ENCODE measurements around the gene TMIGD2.

Gene TMIGD2

DNA sequence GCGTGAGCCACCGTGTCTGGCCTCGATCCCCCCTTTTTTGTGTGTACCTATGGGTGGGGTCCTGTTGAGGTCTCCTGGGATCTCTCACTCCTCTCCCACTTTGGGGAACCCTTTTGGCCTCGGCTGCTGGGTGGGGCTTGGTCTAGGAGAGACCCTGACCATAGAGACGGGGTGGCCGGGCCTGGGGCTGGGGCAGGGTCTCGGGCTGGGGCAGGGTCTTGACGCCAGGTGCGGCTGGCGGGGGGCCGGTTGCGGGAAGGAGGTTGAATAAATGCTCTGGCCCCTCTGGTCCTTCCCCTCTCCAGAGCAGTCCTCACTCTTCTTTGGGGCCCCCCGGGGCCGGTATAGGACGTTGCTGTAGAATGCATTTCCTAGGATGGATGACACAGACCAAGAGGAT lies 9.7 kb downstream of the TMIGD2 start:
- TF ChIP-seq TEAD4 (IDR thresholded peaks at IDR 0.05): no peak
- TF ChIP-seq ZBTB7A (IDR thresholded peaks at IDR 0.05; ENCODE audit: low read depth): no peak
- TF ChIP-seq FOXM1 (IDR thresholded peaks at IDR 0.05; ENCODE audit: borderline replicate concordance, low read depth): no peak
- TF ChIP-seq, protein P1, sequence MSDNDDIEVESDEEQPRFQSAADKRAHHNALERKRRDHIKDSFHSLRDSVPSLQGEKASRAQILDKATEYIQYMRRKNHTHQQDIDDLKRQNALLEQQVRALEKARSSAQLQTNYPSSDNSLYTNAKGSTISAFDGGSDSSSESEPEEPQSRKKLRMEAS (IDR thresholded peaks at IDR 0.05): no peak
- no peak for TF ChIP-seq EP300 (IDR thresholded peaks at IDR 0.05; ENCODE audit: borderline replicate concordance)
- no peak for TF ChIP-seq NFIC (IDR thresholded peaks at IDR 0.05)
- no peak for TF ChIP-seq CREB1 (IDR thresholded peaks at IDR 0.05; ENCODE audit: low read depth)
- TF ChIP-seq RAD21 (IDR thresholded peaks at IDR 0.05; ENCODE audit: low read depth): no peak
- no peak for TF ChIP-seq CEBPB (IDR thresholded peaks at IDR 0.05)
- TF ChIP-seq, protein P2, sequence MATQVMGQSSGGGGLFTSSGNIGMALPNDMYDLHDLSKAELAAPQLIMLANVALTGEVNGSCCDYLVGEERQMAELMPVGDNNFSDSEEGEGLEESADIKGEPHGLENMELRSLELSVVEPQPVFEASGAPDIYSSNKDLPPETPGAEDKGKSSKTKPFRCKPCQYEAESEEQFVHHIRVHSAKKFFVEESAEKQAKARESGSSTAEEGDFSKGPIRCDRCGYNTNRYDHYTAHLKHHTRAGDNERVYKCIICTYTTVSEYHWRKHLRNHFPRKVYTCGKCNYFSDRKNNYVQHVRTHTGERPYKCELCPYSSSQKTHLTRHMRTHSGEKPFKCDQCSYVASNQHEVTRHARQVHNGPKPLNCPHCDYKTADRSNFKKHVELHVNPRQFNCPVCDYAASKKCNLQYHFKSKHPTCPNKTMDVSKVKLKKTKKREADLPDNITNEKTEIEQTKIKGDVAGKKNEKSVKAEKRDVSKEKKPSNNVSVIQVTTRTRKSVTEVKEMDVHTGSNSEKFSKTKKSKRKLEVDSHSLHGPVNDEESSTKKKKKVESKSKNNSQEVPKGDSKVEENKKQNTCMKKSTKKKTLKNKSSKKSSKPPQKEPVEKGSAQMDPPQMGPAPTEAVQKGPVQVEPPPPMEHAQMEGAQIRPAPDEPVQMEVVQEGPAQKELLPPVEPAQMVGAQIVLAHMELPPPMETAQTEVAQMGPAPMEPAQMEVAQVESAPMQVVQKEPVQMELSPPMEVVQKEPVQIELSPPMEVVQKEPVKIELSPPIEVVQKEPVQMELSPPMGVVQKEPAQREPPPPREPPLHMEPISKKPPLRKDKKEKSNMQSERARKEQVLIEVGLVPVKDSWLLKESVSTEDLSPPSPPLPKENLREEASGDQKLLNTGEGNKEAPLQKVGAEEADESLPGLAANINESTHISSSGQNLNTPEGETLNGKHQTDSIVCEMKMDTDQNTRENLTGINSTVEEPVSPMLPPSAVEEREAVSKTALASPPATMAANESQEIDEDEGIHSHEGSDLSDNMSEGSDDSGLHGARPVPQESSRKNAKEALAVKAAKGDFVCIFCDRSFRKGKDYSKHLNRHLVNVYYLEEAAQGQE (IDR thresholded peaks at IDR 0.05; ENCODE audit: low read depth): no peak
- no peak for TF ChIP-seq TAF1 (IDR thresholded peaks at IDR 0.05; ENCODE audit: low read depth)
- no peak for TF ChIP-seq EGR1 (IDR thresholded peaks at IDR 0.05)
- no peak for TF ChIP-seq YY1 (IDR thresholded peaks at IDR 0.05; ENCODE audit: low read depth)
- TF ChIP-seq, protein P3, sequence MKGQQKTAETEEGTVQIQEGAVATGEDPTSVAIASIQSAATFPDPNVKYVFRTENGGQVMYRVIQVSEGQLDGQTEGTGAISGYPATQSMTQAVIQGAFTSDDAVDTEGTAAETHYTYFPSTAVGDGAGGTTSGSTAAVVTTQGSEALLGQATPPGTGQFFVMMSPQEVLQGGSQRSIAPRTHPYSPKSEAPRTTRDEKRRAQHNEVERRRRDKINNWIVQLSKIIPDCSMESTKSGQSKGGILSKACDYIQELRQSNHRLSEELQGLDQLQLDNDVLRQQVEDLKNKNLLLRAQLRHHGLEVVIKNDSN (IDR thresholded peaks at IDR 0.05): no peak
- TF ChIP-seq TCF12 (IDR thresholded peaks at IDR 0.05; ENCODE audit: low read depth): no peak

DNA sequence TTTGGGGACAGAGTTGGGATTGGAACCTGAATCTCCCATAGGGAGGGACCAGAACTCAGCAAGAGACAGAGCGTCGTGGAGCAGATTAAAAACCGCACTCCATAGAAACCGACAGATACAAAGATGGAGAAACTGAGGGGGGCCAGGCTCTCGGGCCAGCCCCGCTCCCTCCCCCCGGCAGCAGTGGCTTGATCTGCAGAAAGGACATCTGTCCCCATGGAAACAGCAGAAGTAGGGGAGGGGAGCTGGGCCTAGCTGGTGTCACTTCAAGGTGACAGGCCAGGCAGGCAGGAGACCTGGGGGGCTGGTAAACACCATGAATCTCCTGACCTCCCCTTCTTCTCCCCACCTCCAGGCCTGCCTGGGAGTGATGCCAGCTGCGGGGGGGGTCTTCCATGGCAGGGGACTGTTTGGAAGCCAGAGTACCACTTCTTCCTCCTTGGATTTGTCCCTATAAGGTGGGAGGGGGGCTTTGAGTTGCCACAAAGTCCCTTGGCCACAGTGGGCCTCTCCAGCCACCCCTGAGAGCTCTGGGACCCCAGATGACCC lies 10.9 kb downstream of the TMIGD2 start:
- no peak for TF ChIP-seq CREB1 (IDR thresholded peaks at IDR 0.05; ENCODE audit: low read depth)
- TF ChIP-seq CEBPB (IDR thresholded peaks at IDR 0.05): no peak
- no peak for TF ChIP-seq YY1 (IDR thresholded peaks at IDR 0.05; ENCODE audit: low read depth)
- TF ChIP-seq TAF1 (IDR thresholded peaks at IDR 0.05; ENCODE audit: low read depth): no peak
- TF ChIP-seq FOXM1 (IDR thresholded peaks at IDR 0.05; ENCODE audit: borderline replicate concordance, low read depth): no peak
- TF ChIP-seq NFIC (IDR thresholded peaks at IDR 0.05): no peak
- TF ChIP-seq, protein P1 (IDR thresholded peaks at IDR 0.05): no peak
- TF ChIP-seq, protein P2 (IDR thresholded peaks at IDR 0.05; ENCODE audit: low read depth): no peak
- TF ChIP-seq EP300 (IDR thresholded peaks at IDR 0.05; ENCODE audit: borderline replicate concordance): no peak
- TF ChIP-seq TEAD4 (IDR thresholded peaks at IDR 0.05): no peak
- TF ChIP-seq TCF12 (IDR thresholded peaks at IDR 0.05; ENCODE audit: low read depth): no peak
- TF ChIP-seq RAD21 (IDR thresholded peaks at IDR 0.05; ENCODE audit: low read depth): no peak
- TF ChIP-seq, protein P3 (IDR thresholded peaks at IDR 0.05): no peak

DNA sequence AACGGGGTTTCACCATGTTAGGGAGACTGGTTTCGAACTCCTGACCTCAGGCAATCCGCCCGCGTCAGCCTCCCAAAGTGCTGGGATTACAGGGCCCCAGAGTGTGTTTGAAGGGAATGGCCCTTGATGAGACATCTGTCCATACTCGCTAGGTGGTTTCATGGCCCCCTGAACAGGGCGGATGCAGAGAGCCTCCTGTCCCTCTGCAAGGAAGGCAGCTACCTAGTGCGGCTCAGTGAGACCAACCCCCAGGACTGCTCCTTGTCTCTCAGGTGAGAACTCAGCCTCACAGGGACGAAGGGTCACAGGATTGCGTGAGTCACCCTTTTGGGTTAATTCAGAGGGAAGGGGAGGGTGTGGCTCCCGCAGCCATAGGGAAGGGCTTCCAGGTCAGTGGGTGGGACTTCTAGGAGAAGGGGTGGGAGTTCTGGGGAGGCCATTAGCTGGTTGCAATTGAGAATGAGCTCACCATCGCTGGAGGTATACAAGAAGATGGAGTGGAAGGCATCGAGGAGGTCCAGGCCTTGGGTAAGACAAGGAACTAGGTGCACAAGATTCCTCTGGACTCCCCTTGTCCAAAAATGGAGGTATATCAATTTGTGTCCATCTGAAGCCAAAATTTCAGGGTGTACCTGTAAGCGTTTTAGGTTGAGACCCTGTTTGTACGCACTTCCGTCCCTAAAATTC lies 14.0 kb downstream of the TMIGD2 start:
- no peak for TF ChIP-seq TCF12 (IDR thresholded peaks at IDR 0.05; ENCODE audit: low read depth)
- no peak for TF ChIP-seq CEBPB (IDR thresholded peaks at IDR 0.05)
- no peak for TF ChIP-seq FOXM1 (IDR thresholded peaks at IDR 0.05; ENCODE audit: borderline replicate concordance, low read depth)
- TF ChIP-seq CREB1 (IDR thresholded peaks at IDR 0.05; ENCODE audit: low read depth): no peak
- no peak for TF ChIP-seq TAF1 (IDR thresholded peaks at IDR 0.05; ENCODE audit: low read depth)
- TF ChIP-seq EGR1 (IDR thresholded peaks at IDR 0.05): no peak

DNA sequence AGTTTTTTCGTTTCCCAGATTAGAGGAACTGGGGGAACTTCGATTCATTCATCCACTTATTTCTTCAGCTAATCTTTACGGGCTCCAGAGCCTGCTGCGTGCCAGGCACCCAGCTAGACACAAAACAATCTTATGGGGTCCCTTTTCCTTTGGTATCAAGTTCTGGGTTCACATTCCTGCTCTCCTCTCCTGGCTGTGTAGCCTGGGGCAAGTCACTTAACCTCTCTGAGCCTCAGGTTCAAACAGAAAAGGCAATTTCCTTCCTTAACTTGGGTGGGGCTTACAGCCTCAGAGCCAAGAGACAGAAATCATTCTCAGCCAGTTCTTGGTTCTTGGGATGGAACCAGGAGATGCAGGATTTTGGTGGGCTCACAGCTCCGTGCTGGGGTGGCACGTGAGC lies 17.2 kb downstream of the TMIGD2 start:
- TF ChIP-seq TAF1 (IDR thresholded peaks at IDR 0.05; ENCODE audit: low read depth): no peak
- no peak for TF ChIP-seq TEAD4 (IDR thresholded peaks at IDR 0.05)
- TF ChIP-seq, protein P2 (IDR thresholded peaks at IDR 0.05; ENCODE audit: low read depth): no peak
- TF ChIP-seq FOXM1 (IDR thresholded peaks at IDR 0.05; ENCODE audit: borderline replicate concordance, low read depth): no peak
- TF ChIP-seq CEBPB (IDR thresholded peaks at IDR 0.05): no peak
- no peak for TF ChIP-seq CREB1 (IDR thresholded peaks at IDR 0.05; ENCODE audit: low read depth)
- TF ChIP-seq EP300 (IDR thresholded peaks at IDR 0.05; ENCODE audit: borderline replicate concordance): no peak
- TF ChIP-seq EGR1 (IDR thresholded peaks at IDR 0.05): no peak
- TF ChIP-seq, protein P1 (IDR thresholded peaks at IDR 0.05): no peak
- TF ChIP-seq YY1 (IDR thresholded peaks at IDR 0.05; ENCODE audit: low read depth): no peak
- no peak for TF ChIP-seq RAD21 (IDR thresholded peaks at IDR 0.05; ENCODE audit: low read depth)
- no peak for TF ChIP-seq TCF12 (IDR thresholded peaks at IDR 0.05; ENCODE audit: low read depth)
- no peak for TF ChIP-seq NFIC (IDR thresholded peaks at IDR 0.05)
- TF ChIP-seq, protein P3 (IDR thresholded peaks at IDR 0.05): no peak
- TF ChIP-seq ZBTB7A (IDR thresholded peaks at IDR 0.05; ENCODE audit: low read depth): no peak

All from Ishikawa (cell line).